SK-N-SH treated with all-trans-retinoic acid at 6 μM for 48 hours (cell line): ENCODE results near the gene LCP1.

ENCODE experiments used
- ATAC-seq: fragments of 200-7000 bp; cut with Tn5 transposase; 3 replicates; pipeline ENCODE4 v1.9.1; 2020; ENCODE audit warnings: mild to moderate bottlenecking, moderate library complexity
- BACH2 ChIP-seq: fragments of 250-450 bp; sonication (Bioruptor Pico); IDR thresholded peaks from 2 replicates; pipeline ENCODE4 v1.9.0; 2021; ENCODE audit warnings: mild to moderate bottlenecking, borderline replicate concordance
- CREB5 ChIP-seq: fragments of 250-450 bp; sonication (Bioruptor Pico); IDR thresholded peaks from 2 replicates; pipeline ENCODE4 v1.5.1; 2020; ENCODE audit warnings: low read depth, mild to moderate bottlenecking, moderate library complexity
- CSRNP3 ChIP-seq: fragments of 250-450 bp; sonication (Bioruptor Pico); IDR thresholded peaks from 2 replicates; pipeline ENCODE4 v1.5.1; 2021; ENCODE audit warnings: mild to moderate bottlenecking, moderate library complexity
- ESRRG ChIP-seq: fragments of 250-450 bp; sonication (Bioruptor Pico); IDR thresholded peaks from 2 replicates; pipeline ENCODE4 v1.6.1; 2021; ENCODE audit warnings: mild to moderate bottlenecking
- ISL1 ChIP-seq: fragments of 250-450 bp; sonication (Bioruptor Pico); IDR thresholded peaks from 2 replicates; pipeline ENCODE4 v2.1.2; 2022; ENCODE audit warnings: mild to moderate bottlenecking, moderate library complexity
- OSR1 ChIP-seq: fragments of 250-450 bp; sonication (Bioruptor Pico); IDR thresholded peaks from 2 replicates; pipeline ENCODE4 v1.8.0; 2022; ENCODE audit warnings: moderate library complexity, mild to moderate bottlenecking, inconsistent platforms
- PATZ1 ChIP-seq: fragments of 250-450 bp; sonication (Bioruptor Pico); IDR thresholded peaks from 2 replicates; pipeline ENCODE4 v1.8.0; 2020; ENCODE audit warnings: mild to moderate bottlenecking, moderate library complexity, borderline replicate concordance
- POU6F1 ChIP-seq: fragments of 250-450 bp; sonication (Bioruptor Pico); IDR thresholded peaks from 2 replicates; pipeline ENCODE4 v1.8.0; 2021; ENCODE audit warnings: low read depth, mild to moderate bottlenecking, moderate library complexity, borderline replicate concordance
- PPARA ChIP-seq: fragments of 250-450 bp; sonication (Bioruptor Pico); IDR thresholded peaks from 2 replicates; pipeline ENCODE4 v1.5.0; 2020; ENCODE audit warnings: mild to moderate bottlenecking, borderline replicate concordance
- RARB ChIP-seq: fragments of 250-450 bp; sonication (Bioruptor Pico); IDR thresholded peaks from 2 replicates; pipeline ENCODE4 v1.8.0; 2021; ENCODE audit warnings: mild to moderate bottlenecking, moderate library complexity
- SNAI2 ChIP-seq: fragments of 250-450 bp; sonication (Bioruptor Pico); IDR thresholded peaks from 2 replicates; pipeline ENCODE4 v1.5.0; 2020; ENCODE audit warnings: mild to moderate bottlenecking, moderate library complexity
- TCF4 ChIP-seq: fragments of 250-450 bp; sonication (Bioruptor Pico); IDR thresholded peaks from 2 replicates; pipeline ENCODE4 v1.8.0; 2021; ENCODE audit warnings: mild to moderate bottlenecking, moderate library complexity, borderline replicate concordance
- TOX ChIP-seq: fragments of 250-450 bp; sonication (Bioruptor Pico); IDR thresholded peaks from 2 replicates; pipeline ENCODE4 v1.8.0; 2021; ENCODE audit warnings: mild to moderate bottlenecking, moderate library complexity, borderline replicate concordance
- TSHZ2 ChIP-seq: fragments of 250-450 bp; sonication (Bioruptor Pico); IDR thresholded peaks from 2 replicates; pipeline ENCODE4 v1.5.0; 2020; ENCODE audit warnings: mild to moderate bottlenecking, moderate library complexity
- ZC3H10 ChIP-seq: fragments of 250-450 bp; sonication (Bioruptor Pico); IDR thresholded peaks from 2 replicates; pipeline ENCODE4 v1.5.1; 2021; ENCODE audit warnings: mild to moderate bottlenecking, moderate library complexity
- ZFP3 ChIP-seq: fragments of 250-450 bp; sonication (Bioruptor Pico); IDR thresholded peaks from 2 replicates; pipeline ENCODE4 v1.5.0; 2020; ENCODE audit warnings: mild to moderate bottlenecking, moderate library complexity
- ZFP30 ChIP-seq: fragments of 450-650 bp; formaldehyde crosslinking; IDR thresholded peaks from 2 replicates; pipeline ENCODE4 v1.5.0; 2022; ENCODE audit warnings: mild to moderate bottlenecking, moderate library complexity
- ZNF565 ChIP-seq: fragments of 450-650 bp; formaldehyde crosslinking; conservative IDR thresholded peaks from 2 replicates; pipeline ENCODE4 v1.5.0; 2020; ENCODE audit warnings: low read depth, mild to moderate bottlenecking, moderate library complexity
- ZNF8 ChIP-seq: fragments of 450-650 bp; formaldehyde crosslinking; IDR thresholded peaks from 2 replicates; pipeline ENCODE4 v1.5.0; 2020; ENCODE audit warnings: mild to moderate bottlenecking, moderate library complexity

The LCP1 gene

GRCh38 chr13:46106839-46107371 is 75.1 kb downstream of the LCP1 start:
- TF ChIP-seq CSRNP3 (no peak), ISL1 (CRISPR knock-in tag) (no peak), OSR1 (CRISPR knock-in tag) (no peak), TOX (CRISPR knock-in tag) (no peak), ZNF8 (CRISPR knock-in tag) (no peak)
- ATAC-seq, result no peak

GRCh38 chr13:46104868-46105267 is 77.1 kb downstream of the LCP1 start, which contains the start of gene CPB2:
Gene CPB2 (minus strand): TSS chr13:46105033. CDS start chr13:46105009, 24 bp downstream.
- TF ChIP-seq POU6F1 (CRISPR knock-in tag), result no peak
- no peak for TF ChIP-seq CREB5 (CRISPR knock-in tag)
- no peak for ATAC-seq

- ATAC-seq, result no peak
- TF ChIP-seq BACH2 (CRISPR knock-in tag), result no peak
- no peak for TF ChIP-seq PPARA (CRISPR knock-in tag)
- TF ChIP-seq ZFP30 (CRISPR knock-in tag), result no peak
- no peak for TF ChIP-seq PATZ1 (CRISPR knock-in tag)
- no peak for TF ChIP-seq TCF4 (CRISPR knock-in tag)
- no peak for TF ChIP-seq ESRRG
- TF ChIP-seq SNAI2 (CRISPR knock-in tag), result no peak
- no peak for TF ChIP-seq TOX (CRISPR knock-in tag)
- no peak for TF ChIP-seq TSHZ2
- TF ChIP-seq ZNF8 (CRISPR knock-in tag), result no peak
- TF ChIP-seq RARB (CRISPR knock-in tag), result no peak
- TF ChIP-seq POU6F1 (CRISPR knock-in tag), result no peak
- no peak for TF ChIP-seq ZFP3 (CRISPR knock-in tag)
- TF ChIP-seq OSR1 (CRISPR knock-in tag), result no peak
These were observed 78.9 kb downstream of the LCP1 start for GRCh38 chr13:46103037-46103436.

- TF ChIP-seq ZNF565 (CRISPR knock-in tag) (no peak), PATZ1 (CRISPR knock-in tag) (no peak), PPARA (CRISPR knock-in tag) (no peak), POU6F1 (CRISPR knock-in tag) (no peak), TCF4 (CRISPR knock-in tag) (no peak), ZC3H10 (CRISPR knock-in tag) (no peak), ISL1 (CRISPR knock-in tag) (no peak)
- no peak for ATAC-seq
These were observed 79.7 kb downstream of the LCP1 start for GRCh38 chr13:46102255-46102605.
